Breast epithelium (tissue), 3 donors: ENCODE data around the gene GCDH.

Experiments used
- POLR2A ChIP-seq: fragments of 450-650 bp; IDR thresholded peaks from one replicate; pipeline ENCODE4 v1.6.1; 2016; ENCODE audit warnings: antibody characterized with exemption, mild to moderate bottlenecking, moderate library complexity
- POLR2AphosphoS5 ChIP-seq, 3 donors: sonication (generic); formaldehyde crosslinking; IDR thresholded peaks; one replicate each; pipeline ENCODE4 v1.6.1; 2017; ENCODE audit warnings: antibody characterized with exemption in 3 of 3
- TF ChIP-seq, protein P1 (sequence below), 3 donors: fragments of 450-650 bp; IDR thresholded peaks; one replicate each; pipeline ENCODE4 v1.5.1; 2016 to 2017; ENCODE audit warnings: antibody characterized with exemption in 3 of 3, mild to moderate bottlenecking in 3 of 3, moderate library complexity in 3 of 3

DNA sequence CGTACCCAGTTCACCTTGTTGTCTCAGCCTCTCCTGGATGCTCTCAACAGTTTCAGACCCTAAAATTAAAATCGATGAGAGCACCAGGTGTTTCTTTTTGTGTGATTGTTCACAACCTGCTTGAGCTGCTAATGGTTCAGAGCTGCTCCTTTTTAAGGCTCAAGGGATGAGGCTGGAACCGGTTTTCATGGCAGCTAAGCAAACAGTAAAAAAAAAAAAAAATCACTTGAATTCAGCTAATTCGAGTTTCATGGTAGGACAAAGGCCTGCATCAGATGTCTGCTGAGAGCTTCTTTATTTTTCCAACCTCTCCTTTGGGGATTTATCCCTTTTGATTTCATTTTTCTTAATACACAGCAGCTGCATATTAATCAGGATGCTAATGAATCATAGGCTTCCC is 21.6 kb downstream of the GCDH start:
- TF ChIP-seq, protein P1, sequence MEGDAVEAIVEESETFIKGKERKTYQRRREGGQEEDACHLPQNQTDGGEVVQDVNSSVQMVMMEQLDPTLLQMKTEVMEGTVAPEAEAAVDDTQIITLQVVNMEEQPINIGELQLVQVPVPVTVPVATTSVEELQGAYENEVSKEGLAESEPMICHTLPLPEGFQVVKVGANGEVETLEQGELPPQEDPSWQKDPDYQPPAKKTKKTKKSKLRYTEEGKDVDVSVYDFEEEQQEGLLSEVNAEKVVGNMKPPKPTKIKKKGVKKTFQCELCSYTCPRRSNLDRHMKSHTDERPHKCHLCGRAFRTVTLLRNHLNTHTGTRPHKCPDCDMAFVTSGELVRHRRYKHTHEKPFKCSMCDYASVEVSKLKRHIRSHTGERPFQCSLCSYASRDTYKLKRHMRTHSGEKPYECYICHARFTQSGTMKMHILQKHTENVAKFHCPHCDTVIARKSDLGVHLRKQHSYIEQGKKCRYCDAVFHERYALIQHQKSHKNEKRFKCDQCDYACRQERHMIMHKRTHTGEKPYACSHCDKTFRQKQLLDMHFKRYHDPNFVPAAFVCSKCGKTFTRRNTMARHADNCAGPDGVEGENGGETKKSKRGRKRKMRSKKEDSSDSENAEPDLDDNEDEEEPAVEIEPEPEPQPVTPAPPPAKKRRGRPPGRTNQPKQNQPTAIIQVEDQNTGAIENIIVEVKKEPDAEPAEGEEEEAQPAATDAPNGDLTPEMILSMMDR (IDR thresholded peaks at IDR 0.05) = no peak
- TF ChIP-seq POLR2AphosphoS5 (IDR thresholded peaks at IDR 0.05) (no peak), POLR2A (no peak)
